Right lobe of liver (tissue), 6 donors: ENCODE measurements around the gene BTBD2. TPM values are rescaled to one million over a fixed set of nuclear protein-coding genes. Genes with fewer than 3 reads are reported as not detected.

Experiments
- ATAC-seq, 4 donors: fragments of 200-7000 bp; cut with Tn5 transposase; one replicate each; pipeline ENCODE4 v1.9.1; 2020; ENCODE audit warnings: mild to moderate bottlenecking in 4 of 4, moderate library complexity in 4 of 4
- DNase-seq, 3 donors: peaks; one replicate each; pipeline ENCODE4 v3.0.0-alpha.2; 2020
- H3K27ac ChIP-seq, 3 donors: fragments of 200-600 bp; one replicate each; pipeline ENCODE4 v1.8.0; 2022
- H3K27me3 ChIP-seq, 2 donors: fragments of 200-600 bp; one replicate each; pipeline ENCODE4 v1.8.0; 2022
- H3K36me3 ChIP-seq, 4 donors: fragments of 200-600 bp; sonication (generic) in 1 of 4; one replicate each; pipeline versions ENCODE4 v1.5.1 to v1.8.0; 2017 to 2022; ENCODE audit warnings: control low read depth in 1 of 4
- H3K4me1 ChIP-seq, 4 donors: fragments of 200-600 bp; sonication (generic) in 1 of 4; one replicate each; pipeline versions ENCODE4 v1.5.1 to v1.8.0; 2017 to 2022; ENCODE audit warnings: control low read depth in 1 of 4
- H3K4me3 ChIP-seq, 3 donors: fragments of 200-600 bp; one replicate each; pipeline ENCODE4 v1.8.0; 2022
- H3K9me3 ChIP-seq, 4 donors: fragments of 200-600 bp; sonication (generic) in 1 of 4; one replicate each; pipeline versions ENCODE4 v1.5.1 to v1.8.0; 2017 to 2022; ENCODE audit warnings: control low read depth in 1 of 4
- POLR2A ChIP-seq: fragments of 450-650 bp; IDR thresholded peaks from one replicate; pipeline ENCODE4 v1.6.1; 2017; ENCODE audit warnings: antibody characterized with exemption, mild to moderate bottlenecking
- WGBS: methylation state at CpG from one replicate; pipeline ENCODE4 v1.1.6; 2018; ENCODE audit warnings: low coverage, low lambda C conversion rate; ENCODE audit not compliant: insufficient coverage; ENCODE audit errors: missing lambda C conversion rate; 5-methylcytosine and 5-hydroxymethylcytosine counted together
- intact Hi-C, 2 donors: fragments of 100-400 bp; cut with DNase I; formaldehyde crosslinking; loops; one replicate each; pipeline versions ENCODE4 v1.11.2 to v1.14.1; 2022
- total RNA-seq, 6 experiments: library from RNA; depleted of rRNA in 2 of 6; stranded (reverse); fragments of >200 nt in 2 of 6; fragmentation: NEBNext Ultra II Directional in 3 of 6; extraction: Animal tissue kit (Norgen Biotek cat#: 25700) in 3 of 6; gene quantifications; one replicate each; pipeline versions ENCODE4 v1.1.0 to v1.2.4, GENCODE V29; 2016 to 2023
- TF ChIP-seq, protein P1 (sequence below), 4 donors: fragments of 200-600 bp in 3 of 4; fragments of 450-650 bp in 1 of 4; IDR thresholded peaks; one replicate each; pipeline versions ENCODE4 v1.5.1 to v1.8.0; 2016 to 2022; ENCODE audit warnings: antibody characterized with exemption in 4 of 4, mild to moderate bottlenecking in 2 of 4
- donor health status: DM: no; HTN: yes; CAD: no.
- donor health status: DM: no; HTN: no; CAD: no.
- donor health status: DM: no; HTN: no; CAD: no.
- donor health status: DM: no; HTN: yes; CAD: no.
- donor health status: DM: no; HTN: yes; CAD: no.

Gene BTBD2
- total RNA-seq, 6 experiments from 2014 or later, result 22.2 to 42.6 (median 29.2) TPM

GRCh38 chr19:2049741-2050348, 34.3 kb upstream of the BTBD2 start:
- ATAC-seq, result peak; percentile 56 to 75 (median 69)
- no peaks in the 10 kb centered on the region for H3K9me3 ChIP-seq
- no peaks in the 10 kb centered on the region for H3K27me3 ChIP-seq
- peaks cover 0 to 22% (median 5%) of the 10 kb centered on the region in 4 donors for H3K36me3 ChIP-seq
- H3K27ac ChIP-seq, result peak overlapping the region; percentile 94 to 99 (median 98)
- intact Hi-C loops, result no loop called here
- WGBS, result 0% methylated on average over 9 of the region's 16 CpGs
- H3K4me3 ChIP-seq, result peak overlapping the region; percentile 80 to 94 (median 93)
- peaks cover 1 to 77% (median 40%) of the 10 kb centered on the region in 4 donors for H3K4me1 ChIP-seq
- TF ChIP-seq, protein P1, sequence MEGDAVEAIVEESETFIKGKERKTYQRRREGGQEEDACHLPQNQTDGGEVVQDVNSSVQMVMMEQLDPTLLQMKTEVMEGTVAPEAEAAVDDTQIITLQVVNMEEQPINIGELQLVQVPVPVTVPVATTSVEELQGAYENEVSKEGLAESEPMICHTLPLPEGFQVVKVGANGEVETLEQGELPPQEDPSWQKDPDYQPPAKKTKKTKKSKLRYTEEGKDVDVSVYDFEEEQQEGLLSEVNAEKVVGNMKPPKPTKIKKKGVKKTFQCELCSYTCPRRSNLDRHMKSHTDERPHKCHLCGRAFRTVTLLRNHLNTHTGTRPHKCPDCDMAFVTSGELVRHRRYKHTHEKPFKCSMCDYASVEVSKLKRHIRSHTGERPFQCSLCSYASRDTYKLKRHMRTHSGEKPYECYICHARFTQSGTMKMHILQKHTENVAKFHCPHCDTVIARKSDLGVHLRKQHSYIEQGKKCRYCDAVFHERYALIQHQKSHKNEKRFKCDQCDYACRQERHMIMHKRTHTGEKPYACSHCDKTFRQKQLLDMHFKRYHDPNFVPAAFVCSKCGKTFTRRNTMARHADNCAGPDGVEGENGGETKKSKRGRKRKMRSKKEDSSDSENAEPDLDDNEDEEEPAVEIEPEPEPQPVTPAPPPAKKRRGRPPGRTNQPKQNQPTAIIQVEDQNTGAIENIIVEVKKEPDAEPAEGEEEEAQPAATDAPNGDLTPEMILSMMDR (IDR thresholded peaks at IDR 0.05), result no peak
- TF ChIP-seq POLR2A, result peak; percentile 89
- DNase-seq, result peak; percentile 85 to 97 (median 96)

- peak in 1 of 3 donors; percentile 59 for DNase-seq
- TF ChIP-seq POLR2A, result no peak
- TF ChIP-seq, protein P1 (IDR thresholded peaks at IDR 0.05), result no peak
- Histone ChIP-seq H3K27me3 (no peaks in the 10 kb centered on the region), H3K36me3 (peaks cover 0 to 28% (median 5%) of the 10 kb centered on the region in 4 donors), H3K4me1 (peaks cover 1 to 76% (median 44%) of the 10 kb centered on the region in 4 donors), H3K4me3 (peak overlapping the region; percentile 80 to 94 (median 93)), H3K9me3 (no peaks in the 10 kb centered on the region), H3K27ac (peak overlapping the region; percentile 94 to 99 (median 98))
- WGBS, result 0% methylated on average over 1 of the region's 27 CpGs
- peak in 2 of 4 donors; percentile 0 to 3 for ATAC-seq
- intact Hi-C loops, result no loop called here
Observed at GRCh38 chr19:2048959-2049740, 33.6 kb upstream of the BTBD2 start.

DNA sequence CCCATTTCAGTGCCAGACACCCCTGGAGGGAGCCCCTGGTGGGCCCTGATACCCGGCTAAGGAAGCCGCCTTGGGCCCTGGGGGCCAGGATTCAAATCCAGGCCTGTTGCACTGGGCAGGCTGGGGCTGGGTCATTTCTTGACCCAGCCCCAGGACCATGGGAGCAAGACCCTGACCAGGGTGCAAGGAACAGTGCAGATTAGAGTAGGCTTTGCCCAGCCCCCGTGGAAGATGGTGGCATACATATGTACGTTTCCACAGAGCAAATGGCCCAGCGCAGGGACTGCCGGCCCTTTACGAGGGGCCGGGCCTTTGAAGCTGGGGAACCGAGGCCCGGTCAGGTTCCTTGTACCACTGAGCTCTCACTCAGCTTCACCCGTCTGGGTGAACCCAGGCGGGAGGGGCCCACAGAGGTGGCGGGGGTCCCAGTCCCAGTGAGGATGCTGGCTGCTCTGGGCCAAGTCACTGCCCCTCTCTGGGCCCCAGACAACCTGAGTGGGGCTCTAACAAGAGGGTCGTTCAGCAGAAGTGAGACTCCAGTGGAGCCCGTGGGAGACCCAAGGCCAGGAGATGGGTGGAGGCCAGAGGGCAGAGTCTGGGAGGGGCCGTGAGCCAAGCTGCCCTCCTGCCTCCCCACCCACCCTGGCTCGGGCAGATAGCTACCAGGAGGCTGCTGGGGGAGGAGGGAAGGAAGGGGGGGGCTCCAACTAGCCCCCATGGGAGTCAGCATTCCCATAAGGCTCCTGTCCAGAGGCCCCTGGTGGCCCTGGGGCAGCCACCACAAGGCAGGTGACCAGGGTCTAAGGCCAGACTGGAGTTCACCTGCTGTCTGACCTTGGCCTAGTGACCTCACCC, 32.8 kb upstream of the BTBD2 start:
- Histone ChIP-seq H3K4me1 (peaks cover 1 to 77% (median 46%) of the 10 kb centered on the region in 4 donors), H3K4me3 (peak overlapping the region; percentile 80 to 94 (median 93)), H3K36me3 (peaks cover 0 to 31% (median 5%) of the 10 kb centered on the region in 4 donors), H3K27ac (peak overlapping the region; percentile 94 to 99 (median 98)), H3K27me3 (no peaks in the 10 kb centered on the region), H3K9me3 (no peaks in the 10 kb centered on the region)
- WGBS, result 60% methylated on average over 3 of the region's 17 CpGs
- ATAC-seq, result no peak
- DNase-seq, result no peak
- intact Hi-C loops, result no loop called here
- TF ChIP-seq, protein P1 (IDR thresholded peaks at IDR 0.05), result no peak
- TF ChIP-seq POLR2A, result no peak

- Histone ChIP-seq H3K4me3 (peak overlapping the region in 1 of 3 donors; percentile 80), H3K27me3 (no peaks in the 10 kb centered on the region), H3K36me3 (peaks cover 0 to 38% (median 5%) of the 10 kb centered on the region in 4 donors), H3K27ac (peak overlapping the region; percentile 8 to 99 (median 98)), H3K4me1 (peaks cover 1 to 83% (median 46%) of the 10 kb centered on the region in 4 donors), H3K9me3 (no peaks in the 10 kb centered on the region)
- ATAC-seq (peak in 2 of 4 donors; percentile 2 to 12), DNase-seq (peak; percentile 83 to 88 (median 87))
- TF ChIP-seq, protein P1 (IDR thresholded peaks at IDR 0.05), result no peak
- no peak for TF ChIP-seq POLR2A
- intact Hi-C loops, result no loop called here
- WGBS, result 48% methylated on average over 4 of the region's 22 CpGs
Observed at GRCh38 chr19:2047449-2048103, 32.1 kb upstream of the BTBD2 start.
